B cell (primary cell): ENCODE measurements around the gene RAB15. TPM values are rescaled to one million over a fixed set of nuclear protein-coding genes. Genes with fewer than 3 reads are reported as not detected.

ENCODE experiments used
- ATAC-seq: fragments of 200-7000 bp; cut with Tn5 transposase; one replicate; pipeline ENCODE4 v1.10.0; 2021; ENCODE audit warnings: low read depth, mild to moderate bottlenecking, moderate number of reproducible peaks, moderate library complexity
- CTCF ChIA-PET: fragments of 350-600 bp; sonication (Branson Sonifier 250); formaldehyde crosslinking; loops from one replicate; lab custom pipeline; 2021; ENCODE audit warnings: antibody characterized with exemption, inconsistent platforms; lab: Charles Lee
- POLR2A ChIA-PET: fragments of 350-600 bp; sonication (Branson Sonifier 250); formaldehyde crosslinking; loops from one replicate; lab custom pipeline; 2021; ENCODE audit warnings: antibody characterized with exemption; lab: Charles Lee
- DNase-seq: peaks from one replicate; pipeline ENCODE4 v3.0.0; 2013
- H2AFZ ChIP-seq: 2 replicates; pipeline ENCODE4 v1.6.1; 2012; ENCODE audit warnings: mild to moderate bottlenecking, low read depth, low read length; ENCODE audit not compliant: insufficient read depth, poor library complexity, severe bottlenecking
- H3K27ac ChIP-seq, 2 donors: 1 replicate in 1 of 2; 2 replicates in 1 of 2; pipeline ENCODE4 v1.5.1; 2012 to 2013; ENCODE audit warnings: low read length in 2 of 2, mild to moderate bottlenecking in 2 of 2, moderate library complexity in 1 of 2
- H3K27me3 ChIP-seq, 4 experiments: fragments of 200-600 bp in 1 of 4; sonication (generic) in 1 of 4; replicated peaks in 1 of 4; 1 replicate in 2 of 4; 2 replicates in 2 of 4; pipeline versions ENCODE4 v1.6.1 to v1.7.0; 2013 to 2016; ENCODE audit warnings: low read length in 3 of 4, mild to moderate bottlenecking in 2 of 4, mixed read lengths in 1 of 4, moderate library complexity in 1 of 4; ENCODE audit not compliant: insufficient read depth in 4 of 4, control insufficient read depth in 3 of 4; ENCODE audit errors: control extremely low read depth in 1 of 4
- H3K36me3 ChIP-seq, 2 experiments: replicated peaks in 1 of 2; 1 replicate in 1 of 2; 2 replicates in 1 of 2; pipeline versions ENCODE4 v1.6.1 to v1.7.1; 2013; ENCODE audit warnings: low read length in 1 of 2; ENCODE audit not compliant: insufficient read depth in 2 of 2, control insufficient read depth in 1 of 2; ENCODE audit errors: control extremely low read depth in 1 of 2, extremely low read depth in 1 of 2
- H3K4me1 ChIP-seq, 2 donors: fragments of 200-600 bp in 1 of 2; sonication (generic) in 1 of 2; 1 replicate in 1 of 2; 2 replicates in 1 of 2; pipeline versions ENCODE4 v1.5.1 to v1.6.1; 2013 to 2017; ENCODE audit warnings: low read length in 2 of 2; ENCODE audit not compliant: control insufficient read depth in 2 of 2, insufficient read depth in 2 of 2
- H3K4me2 ChIP-seq: replicated peaks from 2 replicates; pipeline ENCODE3; 2012; ENCODE audit warnings: mild to moderate bottlenecking, low read depth, low read length; ENCODE audit not compliant: poor library complexity, severe bottlenecking
- H3K4me3 ChIP-seq, 5 experiments: fragments of 200-600 bp in 1 of 5; sonication (generic) in 1 of 5; 1 replicate in 3 of 5; 2 replicates in 2 of 5; pipeline versions ENCODE4 v1.5.1 to v1.7.0; 2011 to 2016; ENCODE audit warnings: low read length in 4 of 5, mild to moderate bottlenecking in 4 of 5, low read depth in 2 of 5, control low read depth in 1 of 5, moderate library complexity in 1 of 5; ENCODE audit not compliant: insufficient read depth in 1 of 5; ENCODE audit errors: control extremely low read depth in 1 of 5, extremely low read depth in 1 of 5
- H3K79me2 ChIP-seq: fragments of 200-600 bp; sonication (generic); one replicate; pipeline ENCODE4 v1.6.0; 2016; ENCODE audit warnings: low read length; ENCODE audit not compliant: control insufficient read depth, insufficient read depth
- H3K9ac ChIP-seq: fragments of 200-600 bp; sonication (generic); 2 replicates; pipeline ENCODE4 v1.6.1; 2017; ENCODE audit warnings: mild to moderate bottlenecking, low read length, moderate library complexity
- H3K9me3 ChIP-seq, 3 donors: one replicate each; pipeline versions ENCODE4 v1.6.1 to v1.7.1; 2013; ENCODE audit warnings: low read length in 2 of 3; ENCODE audit not compliant: control insufficient read depth in 2 of 3, insufficient read depth in 1 of 3; ENCODE audit errors: control extremely low read depth in 1 of 3
- H4K20me1 ChIP-seq: 2 replicates; pipeline ENCODE4 v1.6.0; 2012; ENCODE audit warnings: mild to moderate bottlenecking, low read length; ENCODE audit not compliant: insufficient read depth, control insufficient read depth, poor library complexity, severe bottlenecking
- H3K27ac Mint-ChIP-seq: one replicate; pipeline ENCODE4 v1.8.0; 2021; ENCODE audit warnings: mixed read lengths
- H3K27me3 Mint-ChIP-seq: one replicate; pipeline ENCODE4 v1.8.0; 2021; ENCODE audit warnings: mixed read lengths
- H3K4me1 Mint-ChIP-seq: one replicate; pipeline ENCODE4 v1.8.0; 2021; ENCODE audit warnings: mixed read lengths
- H3K4me3 Mint-ChIP-seq: one replicate; pipeline ENCODE4 v1.8.0; 2021; ENCODE audit warnings: mixed read lengths
- H3K9me3 Mint-ChIP-seq: one replicate; pipeline ENCODE4 v1.8.0; 2022; ENCODE audit warnings: mixed read lengths; ENCODE audit not compliant: insufficient read depth
- EZH2 ChIP-seq: IDR thresholded peaks from 2 replicates; pipeline ENCODE4 v1.6.1; 2012; ENCODE audit warnings: borderline replicate concordance, low read depth, mild to moderate bottlenecking, moderate library complexity, low read length; ENCODE audit not compliant: insufficient read depth, poor library complexity, severe bottlenecking
- WGBS: methylation state at CpG from one replicate; pipeline ENCODE4 v1.1.5; 2013; ENCODE audit warnings: missing lambda C conversion rate; ENCODE audit not compliant: insufficient coverage; 5-methylcytosine and 5-hydroxymethylcytosine counted together
- intact Hi-C: fragments of 100-400 bp; cut with micrococcal nuclease; formaldehyde crosslinking; loops from one replicate; pipeline ENCODE4 v1.10.0; 2022
- polyA plus RNA-seq: library from polyadenylated mRNA; depleted of rRNA; stranded (reverse); fragments of >200 nt; gene quantifications from 2 replicates; pipeline ENCODE4 v1.2.3, GENCODE V29; 2012
- total RNA-seq, 2 donors: library from RNA; stranded (reverse); fragments of 120-200 nt in 1 of 2; gene quantifications; 1 replicate in 1 of 2; 2 replicates in 1 of 2; pipeline versions ENCODE4 v1.2.3 to v1.2.4, GENCODE V29; 2013 to 2022
- TF ChIP-seq, protein P1 (sequence below): fragments of 200-600 bp; IDR thresholded peaks from one replicate; pipeline ENCODE4 v1.8.0; 2022; ENCODE audit warnings: antibody characterized with exemption, mild to moderate bottlenecking

Gene RAB15
- total and polyA plus RNA-seq, 2 donors (not counting 1 experiment from before 2014, with no cell fraction given): 0.17 to 0.19 TPM

DNA sequence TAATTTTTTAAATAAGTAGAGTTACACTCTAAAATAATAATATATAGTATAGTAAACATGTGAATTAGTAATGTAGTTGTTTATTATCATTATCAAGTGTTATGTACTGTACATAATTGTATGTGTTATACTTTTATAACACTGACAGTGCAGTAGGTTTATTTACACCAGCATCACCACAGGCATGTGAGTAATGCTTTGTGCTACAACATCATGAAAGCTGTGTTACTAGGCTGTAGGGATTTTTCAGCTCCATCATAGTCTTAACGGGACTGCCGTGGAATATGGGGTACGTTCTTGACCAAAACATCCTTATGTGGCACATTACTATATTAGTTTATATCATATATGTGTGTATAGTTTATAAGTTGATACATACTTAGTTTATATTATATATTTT is 23.2 kb upstream of the RAB15 start:
- no peak for ATAC-seq

DNA sequence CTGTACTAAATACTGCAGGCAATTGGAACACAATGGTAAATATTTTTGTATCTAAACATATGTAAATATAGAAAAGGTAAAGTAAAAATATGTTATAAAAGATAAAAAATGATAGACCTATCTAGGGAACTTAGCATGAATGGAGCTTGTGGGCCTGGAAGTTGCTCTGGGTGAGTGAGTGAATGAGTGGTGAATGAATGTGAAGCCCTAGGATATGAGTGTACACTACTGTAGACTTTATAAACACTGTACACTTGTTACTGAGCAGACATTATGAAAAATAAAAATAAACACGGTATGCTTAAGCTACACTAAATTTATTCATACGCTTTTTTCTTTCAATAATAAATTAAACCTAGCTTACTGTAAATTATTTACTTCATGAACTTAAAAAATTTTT is 22.4 kb upstream of the RAB15 start:
- Histone ChIP-seq H3K27ac (no peak overlapping the region), H3K9me3 (no peaks in the 10 kb centered on the region), H3K27me3 (no peaks in the 10 kb centered on the region), H3K36me3 (peaks cover 0 to 2% of the 10 kb centered on the region in 2 experiments), H2AFZ (no peak overlapping the region), H3K4me1 (peaks cover 10% of the 10 kb centered on the region in 2 donors), H3K79me2 (peaks cover 37% of the 10 kb centered on the region), H3K4me3 (no peak overlapping the region), H3K4me2 (no peak overlapping the region), H3K9ac (no peak overlapping the region), H4K20me1 (no peaks in the 10 kb centered on the region)
- Mint-ChIP-seq H3K27me3 (no peaks in the 10 kb centered on the region), H3K4me1 (peaks cover 19% of the 10 kb centered on the region), H3K27ac (no peak overlapping the region), H3K9me3 (no peaks in the 10 kb centered on the region), H3K4me3 (no peak overlapping the region)
- TF ChIP-seq EZH2: no peak
- TF ChIP-seq, protein P1, sequence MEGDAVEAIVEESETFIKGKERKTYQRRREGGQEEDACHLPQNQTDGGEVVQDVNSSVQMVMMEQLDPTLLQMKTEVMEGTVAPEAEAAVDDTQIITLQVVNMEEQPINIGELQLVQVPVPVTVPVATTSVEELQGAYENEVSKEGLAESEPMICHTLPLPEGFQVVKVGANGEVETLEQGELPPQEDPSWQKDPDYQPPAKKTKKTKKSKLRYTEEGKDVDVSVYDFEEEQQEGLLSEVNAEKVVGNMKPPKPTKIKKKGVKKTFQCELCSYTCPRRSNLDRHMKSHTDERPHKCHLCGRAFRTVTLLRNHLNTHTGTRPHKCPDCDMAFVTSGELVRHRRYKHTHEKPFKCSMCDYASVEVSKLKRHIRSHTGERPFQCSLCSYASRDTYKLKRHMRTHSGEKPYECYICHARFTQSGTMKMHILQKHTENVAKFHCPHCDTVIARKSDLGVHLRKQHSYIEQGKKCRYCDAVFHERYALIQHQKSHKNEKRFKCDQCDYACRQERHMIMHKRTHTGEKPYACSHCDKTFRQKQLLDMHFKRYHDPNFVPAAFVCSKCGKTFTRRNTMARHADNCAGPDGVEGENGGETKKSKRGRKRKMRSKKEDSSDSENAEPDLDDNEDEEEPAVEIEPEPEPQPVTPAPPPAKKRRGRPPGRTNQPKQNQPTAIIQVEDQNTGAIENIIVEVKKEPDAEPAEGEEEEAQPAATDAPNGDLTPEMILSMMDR: no peak
- no peak for ATAC-seq
- ChIA-PET CTCF (interaction anchor here (1.2 to 1.6 kb wide), 2 partner anchors 14 to 965 kb away, joined by 3 to 4 read pairs; no protein-coding TSS in a partner anchor), POLR2A (interaction anchor here (0.6 kb wide), 1 partner anchor 606 kb away, joined by 4 read pairs; the partner anchor contains the start of gene MTHFD1)
- intact Hi-C loops: no loop called here
- no peak for DNase-seq
- no CpG with 5 or more reads among the region's 2 CpGs for WGBS

More for the DNA sequence above, 23.2 kb upstream of the RAB15 start:
- no peak overlapping the region for H3K4me3 Mint-ChIP-seq
- peaks cover 12% of the 10 kb centered on the region for H3K4me1 Mint-ChIP-seq
- intact Hi-C loops: no loop called here
- H3K79me2 ChIP-seq: peaks cover 29% of the 10 kb centered on the region
- H2AFZ ChIP-seq: no peak overlapping the region
- ChIA-PET POLR2A (no interaction called here), CTCF (interaction anchor here (1.2 to 1.6 kb wide), 2 partner anchors 15 to 964 kb away, joined by 3 to 4 read pairs; no protein-coding TSS in a partner anchor)
- H3K27me3 ChIP-seq: no peaks in the 10 kb centered on the region
- WGBS: no CpG with 5 or more reads among the region's 3 CpGs
- H3K4me3 ChIP-seq: no peak overlapping the region
- no peaks in the 10 kb centered on the region for H4K20me1 ChIP-seq
- TF ChIP-seq, protein P1: no peak
- no peak for TF ChIP-seq EZH2
- H3K27ac ChIP-seq: no peak overlapping the region
- H3K4me1 ChIP-seq: peaks cover 4 to 5% of the 10 kb centered on the region in 2 donors
- H3K27ac Mint-ChIP-seq: no peak overlapping the region
- peaks cover 0 to 2% of the 10 kb centered on the region in 2 experiments for H3K36me3 ChIP-seq
- no peak overlapping the region for H3K4me2 ChIP-seq
- no peaks in the 10 kb centered on the region for H3K9me3 Mint-ChIP-seq
- H3K9me3 ChIP-seq: no peaks in the 10 kb centered on the region
- no peak overlapping the region for H3K9ac ChIP-seq
- DNase-seq: no peak
- H3K27me3 Mint-ChIP-seq: no peaks in the 10 kb centered on the region
